NCI-H128 (cell line): ENCODE measurements around the gene ECHS1.

ENCODE experiments used
- DNase-seq: peaks from one replicate; lab custom pipeline; 2025; ENCODE audit not compliant: unreplicated experiment; lab: John Stamatoyannopoulos, UW

ECHS1 gene

GRCh38 chr10:133359554-133359971 lies 13.6 kb downstream of the ECHS1 start:
- DNase-seq = peak; percentile 16

GRCh38 chr10:133358925-133359310 lies 14.2 kb downstream of the ECHS1 start:
- no peak for DNase-seq

- no peak for DNase-seq
Observed at GRCh38 chr10:133358162-133358924, 14.8 kb downstream of the ECHS1 start.

- no peak for DNase-seq
Observed at GRCh38 chr10:133357285-133358161, 15.6 kb downstream of the ECHS1 start, which contains the start of gene FUOM. TSS of gene FUOM (minus strand) at chr10:133358019. CDS start at chr10:133358007, 12 bp downstream.

GRCh38 chr10:133356549-133357284 lies 16.4 kb downstream of the ECHS1 start:
- DNase-seq = no peak

GRCh38 chr10:133355991-133356390 lies 17.2 kb downstream of the ECHS1 start:
- no peak for DNase-seq

- no peak for DNase-seq
Observed at GRCh38 chr10:133355266-133355665, 17.9 kb downstream of the ECHS1 start.

GRCh38 chr10:133354672-133355240 lies 18.4 kb downstream of the ECHS1 start:
- no peak for DNase-seq

GRCh38 chr10:133353988-133354605 lies 19.1 kb downstream of the ECHS1 start:
- no peak for DNase-seq

GRCh38 chr10:133353202-133353959 lies 19.8 kb downstream of the ECHS1 start:
- no peak for DNase-seq

- no peak for DNase-seq
Observed at GRCh38 chr10:133351408-133352318, 21.5 kb downstream of the ECHS1 start.

GRCh38 chr10:133350950-133351329 lies 22.2 kb downstream of the ECHS1 start:
- DNase-seq = no peak

GRCh38 chr10:133350283-133350949 lies 22.7 kb downstream of the ECHS1 start:
- DNase-seq = no peak

GRCh38 chr10:133349577-133350011 lies 23.6 kb downstream of the ECHS1 start:
- DNase-seq = no peak

- no peak for DNase-seq
Observed at GRCh38 chr10:133349160-133349568, 24.0 kb downstream of the ECHS1 start.

- DNase-seq = no peak
Observed at GRCh38 chr10:133347710-133348517, 25.2 kb downstream of the ECHS1 start.

- DNase-seq = no peak
Observed at GRCh38 chr10:133346413-133346812, 26.7 kb downstream of the ECHS1 start.
